H1 (cell line): Measurements from ENCODE around the gene PBX2. TPM values are rescaled to one million over a fixed set of nuclear protein-coding genes. Genes with fewer than 3 reads are reported as not detected.

ENCODE experiments used
- ASH2L ChIP-seq: fragments of 200-600, 300-600 bp; sonication (generic); IDR thresholded peaks from one replicate; pipeline ENCODE4 v1.7.1; 2017; ENCODE audit warnings: low read length
- BACH1 ChIP-seq: IDR thresholded peaks from 2 replicates; pipeline ENCODE4 v1.6.1; 2012; ENCODE audit warnings: low read length, improper control_type of control experiment
- CHD7 ChIP-seq: fragments of 300-600 bp; sonication (generic); IDR thresholded peaks from 2 replicates; pipeline ENCODE4 v1.7.1; 2012; ENCODE audit warnings: low read length, moderate library complexity, mild to moderate bottlenecking, inconsistent platforms; ENCODE audit not compliant: insufficient replicate concordance
- JUND ChIP-seq: IDR thresholded peaks from 2 replicates; pipeline ENCODE4 v1.6.1; 2011; ENCODE audit warnings: mild to moderate bottlenecking, improper control_type of control experiment, low read length
- MAFK ChIP-seq: IDR thresholded peaks from 2 replicates; pipeline ENCODE4 v1.6.1; 2012; ENCODE audit warnings: low read depth, mild to moderate bottlenecking, improper control_type of control experiment, low read length
- NRF1 ChIP-seq: IDR thresholded peaks from 2 replicates; pipeline ENCODE4 v1.6.1; 2011; ENCODE audit warnings: mild to moderate bottlenecking, low read depth, low read length, improper control_type of control experiment
- RAD21 ChIP-seq, 2 experiments: IDR thresholded peaks in 1 of 2; conservative IDR thresholded peaks in 1 of 2; 2 replicates each; pipeline ENCODE4 v1.6.1; 2011; ENCODE audit warnings: low read depth in 2 of 2, low read length in 2 of 2, improper control_type of control experiment in 1 of 2, inconsistent platforms in 1 of 2, mild to moderate bottlenecking in 1 of 2, moderate library complexity in 1 of 2
- polyA plus RNA-seq, 7 experiments: library from polyadenylated mRNA; depleted of rRNA in 3 of 7; stranded (reverse) in 5 of 7; unstranded in 2 of 7; fragments of >200 nt in 5 of 7; fragments of 200-250 nt in 2 of 7; gene quantifications; 1 replicate in 5 of 7; 2 replicates in 1 of 7; 4 replicates in 1 of 7; pipeline versions ENCODE4 v1.2.1 to v1.2.3, GENCODE V29; 2011 to 2013; ENCODE audit warnings: missing spikeins in 2 of 7, mixed read lengths in 2 of 7
- total RNA-seq: library from RNA; stranded (reverse); fragmentation: NEBNext Ultra II Directional; extraction: Animal tissue kit (Norgen Biotek cat#: 25700); gene quantifications from 2 replicates; pipeline ENCODE4 v1.2.1, GENCODE V29; 2021

Gene PBX2
- total and polyA plus RNA-seq, 2 of the 8 experiments (the other 6 are each of a cell fraction or from before 2014, with no cell fraction given) = 102 to 130 TPM

GRCh38 chr6:32152769-32153563 lies 37.0 kb downstream of the PBX2 start (continued):
- TF ChIP-seq CHD7 (no peak), ASH2L (peak; percentile 3), MAFK (peak; percentile 44; the same call in 1 of the 2 replicates), BACH1 (peak; percentile 41; the same call in 1 of the 2 replicates), JUND (peak; percentile 59; the same call in 1 of the 2 replicates), RAD21 (IDR thresholded peaks at IDR 0.05 in 1 of 2, conservative IDR thresholded peaks at IDR 0.05 in 1 of 2; ENCODE audit: low read depth in 2 of 2, low read length in 2 of 2) (no peak), NRF1 (no peak)
